Measurements from ENCODE around the gene TJP1. TPM values are rescaled to one million over a fixed set of nuclear protein-coding genes. Genes with fewer than 3 reads are reported as not detected.
A peak's percentile ranks its signal among the peaks of the same experiment; 100 is the strongest.

The TJP1 gene
- total and polyA plus RNA-seq, 9 of the 15 experiments (the other 6 are each of a cell fraction or from before 2014, with no cell fraction given): 9.1 to 39.3 (median 28.0) TPM

DNA sequence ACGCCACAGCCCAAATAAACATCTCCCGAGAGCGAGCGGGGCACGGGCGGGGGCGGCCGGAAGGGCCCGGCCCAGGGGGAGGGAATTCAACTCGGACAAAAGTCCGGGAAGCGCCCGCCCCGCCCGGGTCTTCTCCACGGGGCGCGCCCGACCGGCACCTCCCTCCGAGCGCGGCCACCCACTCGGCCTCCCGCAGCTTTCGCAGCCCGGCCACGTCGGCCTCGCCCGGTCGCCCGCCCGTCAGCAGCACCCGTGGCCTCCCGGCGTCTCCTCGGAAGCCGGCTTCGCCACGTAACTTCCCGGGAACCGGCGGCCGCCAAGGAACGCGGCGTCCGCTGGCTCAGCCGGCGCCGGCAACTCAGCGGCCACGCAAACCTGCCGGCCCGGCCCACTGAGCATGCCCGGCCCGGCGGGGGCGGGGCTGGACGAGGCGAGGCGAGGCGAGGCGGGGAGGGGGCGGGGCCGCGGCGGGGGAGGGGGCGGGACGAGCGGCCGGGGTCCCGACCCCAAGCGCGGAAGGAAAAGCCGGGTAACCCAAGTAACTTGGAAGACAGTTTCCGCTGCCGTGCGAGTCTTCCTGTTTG is at the start of gene TJP1 (continued):
- TF ChIP-seq, protein P1, sequence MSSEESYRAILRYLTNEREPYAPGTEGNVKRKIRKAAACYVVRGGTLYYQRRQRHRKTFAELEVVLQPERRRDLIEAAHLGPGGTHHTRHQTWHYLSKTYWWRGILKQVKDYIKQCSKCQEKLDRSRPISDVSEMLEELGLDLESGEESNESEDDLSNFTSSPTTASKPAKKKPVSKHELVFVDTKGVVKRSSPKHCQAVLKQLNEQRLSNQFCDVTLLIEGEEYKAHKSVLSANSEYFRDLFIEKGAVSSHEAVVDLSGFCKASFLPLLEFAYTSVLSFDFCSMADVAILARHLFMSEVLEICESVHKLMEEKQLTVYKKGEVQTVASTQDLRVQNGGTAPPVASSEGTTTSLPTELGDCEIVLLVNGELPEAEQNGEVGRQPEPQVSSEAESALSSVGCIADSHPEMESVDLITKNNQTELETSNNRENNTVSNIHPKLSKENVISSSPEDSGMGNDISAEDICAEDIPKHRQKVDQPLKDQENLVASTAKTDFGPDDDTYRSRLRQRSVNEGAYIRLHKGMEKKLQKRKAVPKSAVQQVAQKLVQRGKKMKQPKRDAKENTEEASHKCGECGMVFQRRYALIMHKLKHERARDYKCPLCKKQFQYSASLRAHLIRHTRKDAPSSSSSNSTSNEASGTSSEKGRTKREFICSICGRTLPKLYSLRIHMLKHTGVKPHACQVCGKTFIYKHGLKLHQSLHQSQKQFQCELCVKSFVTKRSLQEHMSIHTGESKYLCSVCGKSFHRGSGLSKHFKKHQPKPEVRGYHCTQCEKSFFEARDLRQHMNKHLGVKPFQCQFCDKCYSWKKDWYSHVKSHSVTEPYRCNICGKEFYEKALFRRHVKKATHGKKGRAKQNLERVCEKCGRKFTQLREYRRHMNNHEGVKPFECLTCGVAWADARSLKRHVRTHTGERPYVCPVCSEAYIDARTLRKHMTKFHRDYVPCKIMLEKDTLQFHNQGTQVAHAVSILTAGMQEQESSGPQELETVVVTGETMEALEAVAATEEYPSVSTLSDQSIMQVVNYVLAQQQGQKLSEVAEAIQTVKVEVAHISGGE (CRISPR knock-in tag; IDR thresholded peaks at IDR 0.05): peak in 1 of 3 experiments; percentile 88; a peak in 2 of 6 replicates
- no peak for TF ChIP-seq ZNF12 (CRISPR knock-in tag; IDR thresholded peaks at IDR 0.05)
- TF ChIP-seq, protein P2, sequence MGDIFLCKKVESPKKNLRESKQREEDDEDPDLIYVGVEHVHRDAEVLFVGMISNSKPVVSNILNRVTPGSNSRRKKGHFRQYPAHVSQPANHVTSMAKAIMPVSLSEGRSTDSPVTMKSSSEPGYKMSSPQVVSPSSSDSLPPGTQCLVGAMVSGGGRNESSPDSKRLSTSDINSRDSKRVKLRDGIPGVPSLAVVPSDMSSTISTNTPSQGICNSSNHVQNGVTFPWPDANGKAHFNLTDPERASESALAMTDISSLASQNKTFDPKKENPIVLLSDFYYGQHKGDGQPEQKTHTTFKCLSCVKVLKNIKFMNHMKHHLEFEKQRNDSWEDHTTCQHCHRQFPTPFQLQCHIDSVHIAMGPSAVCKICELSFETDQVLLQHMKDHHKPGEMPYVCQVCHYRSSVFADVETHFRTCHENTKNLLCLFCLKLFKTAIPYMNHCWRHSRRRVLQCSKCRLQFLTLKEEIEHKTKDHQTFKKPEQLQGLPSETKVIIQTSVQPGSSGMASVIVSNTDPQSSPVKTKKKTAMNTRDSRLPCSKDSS (IDR thresholded peaks at IDR 0.05; ENCODE audit: low read depth, partially characterized antibody): no peak
- TF ChIP-seq CCNT2 (IDR thresholded peaks at IDR 0.05; ENCODE audit: borderline replicate concordance, extremely low read depth, insufficient read length, low read depth, low read length): peak; percentile 67
- TF ChIP-seq ETV1 (tag; conservative IDR thresholded peaks at IDR 0.05; ENCODE audit: low read depth): no peak
- no peak for TF ChIP-seq DPF2 (IDR thresholded peaks at IDR 0.05)
- TF ChIP-seq, protein P3, sequence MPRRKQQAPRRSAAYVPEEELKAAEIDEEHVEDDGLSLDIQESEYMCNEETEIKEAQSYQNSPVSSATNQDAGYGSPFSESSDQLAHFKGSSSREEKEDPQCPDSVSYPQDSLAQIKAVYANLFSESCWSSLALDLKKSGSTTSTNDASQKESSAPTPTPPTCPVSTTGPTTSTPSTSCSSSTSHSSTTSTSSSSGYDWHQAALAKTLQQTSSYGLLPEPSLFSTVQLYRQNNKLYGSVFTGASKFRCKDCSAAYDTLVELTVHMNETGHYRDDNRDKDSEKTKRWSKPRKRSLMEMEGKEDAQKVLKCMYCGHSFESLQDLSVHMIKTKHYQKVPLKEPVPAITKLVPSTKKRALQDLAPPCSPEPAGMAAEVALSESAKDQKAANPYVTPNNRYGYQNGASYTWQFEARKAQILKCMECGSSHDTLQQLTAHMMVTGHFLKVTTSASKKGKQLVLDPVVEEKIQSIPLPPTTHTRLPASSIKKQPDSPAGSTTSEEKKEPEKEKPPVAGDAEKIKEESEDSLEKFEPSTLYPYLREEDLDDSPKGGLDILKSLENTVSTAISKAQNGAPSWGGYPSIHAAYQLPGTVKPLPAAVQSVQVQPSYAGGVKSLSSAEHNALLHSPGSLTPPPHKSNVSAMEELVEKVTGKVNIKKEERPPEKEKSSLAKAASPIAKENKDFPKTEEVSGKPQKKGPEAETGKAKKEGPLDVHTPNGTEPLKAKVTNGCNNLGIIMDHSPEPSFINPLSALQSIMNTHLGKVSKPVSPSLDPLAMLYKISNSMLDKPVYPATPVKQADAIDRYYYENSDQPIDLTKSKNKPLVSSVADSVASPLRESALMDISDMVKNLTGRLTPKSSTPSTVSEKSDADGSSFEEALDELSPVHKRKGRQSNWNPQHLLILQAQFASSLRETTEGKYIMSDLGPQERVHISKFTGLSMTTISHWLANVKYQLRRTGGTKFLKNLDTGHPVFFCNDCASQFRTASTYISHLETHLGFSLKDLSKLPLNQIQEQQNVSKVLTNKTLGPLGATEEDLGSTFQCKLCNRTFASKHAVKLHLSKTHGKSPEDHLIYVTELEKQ (CRISPR knock-in tag; IDR thresholded peaks at IDR 0.05): no peak
- TF ChIP-seq SMARCA5 (IDR thresholded peaks at IDR 0.05): no peak
- no peak for TF ChIP-seq KDM1A (IDR thresholded peaks at IDR 0.05)
- no peak for TF ChIP-seq MTA2 (IDR thresholded peaks at IDR 0.05; ENCODE audit: low read depth)
- TF ChIP-seq, protein P4, sequence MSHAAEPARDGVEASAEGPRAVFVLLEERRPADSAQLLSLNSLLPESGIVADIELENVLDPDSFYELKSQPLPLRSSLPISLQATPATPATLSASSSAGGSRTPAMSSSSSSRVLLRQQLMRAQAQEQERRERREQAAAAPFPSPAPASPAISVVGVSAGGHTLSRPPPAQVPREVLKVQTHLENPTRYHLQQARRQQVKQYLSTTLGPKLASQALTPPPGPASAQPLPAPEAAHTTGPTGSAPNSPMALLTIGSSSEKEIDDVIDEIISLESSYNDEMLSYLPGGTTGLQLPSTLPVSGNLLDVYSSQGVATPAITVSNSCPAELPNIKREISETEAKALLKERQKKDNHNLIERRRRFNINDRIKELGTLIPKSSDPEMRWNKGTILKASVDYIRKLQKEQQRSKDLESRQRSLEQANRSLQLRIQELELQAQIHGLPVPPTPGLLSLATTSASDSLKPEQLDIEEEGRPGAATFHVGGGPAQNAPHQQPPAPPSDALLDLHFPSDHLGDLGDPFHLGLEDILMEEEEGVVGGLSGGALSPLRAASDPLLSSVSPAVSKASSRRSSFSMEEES (CRISPR knock-in tag; IDR thresholded peaks at IDR 0.05): no peak
- TF ChIP-seq, protein P5, sequence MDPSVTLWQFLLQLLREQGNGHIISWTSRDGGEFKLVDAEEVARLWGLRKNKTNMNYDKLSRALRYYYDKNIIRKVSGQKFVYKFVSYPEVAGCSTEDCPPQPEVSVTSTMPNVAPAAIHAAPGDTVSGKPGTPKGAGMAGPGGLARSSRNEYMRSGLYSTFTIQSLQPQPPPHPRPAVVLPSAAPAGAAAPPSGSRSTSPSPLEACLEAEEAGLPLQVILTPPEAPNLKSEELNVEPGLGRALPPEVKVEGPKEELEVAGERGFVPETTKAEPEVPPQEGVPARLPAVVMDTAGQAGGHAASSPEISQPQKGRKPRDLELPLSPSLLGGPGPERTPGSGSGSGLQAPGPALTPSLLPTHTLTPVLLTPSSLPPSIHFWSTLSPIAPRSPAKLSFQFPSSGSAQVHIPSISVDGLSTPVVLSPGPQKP (CRISPR knock-in tag; IDR thresholded peaks at IDR 0.05): no peak
- no peak for TF ChIP-seq ZNF589 (CRISPR knock-in tag; IDR thresholded peaks at IDR 0.05; ENCODE audit: low read depth)
